ENCODE measurements around the gene PROCA1.

PROCA1 gene

GRCh38 chr17:28733346-28733745 is 21.7 kb upstream of the PROCA1 start:
- H3K4me2 ChIP-seq (ENCODE audit: low read depth, low read length, poor library complexity, severe bottlenecking): no peak overlapping the region
- no peak overlapping the region for H2AFZ ChIP-seq (ENCODE audit: low read length)
- no peaks in the 10 kb centered on the region for H3K79me2 ChIP-seq (ENCODE audit: insufficient read depth, low read length)
- no peaks in the 10 kb centered on the region for H3K9me3 ChIP-seq (ENCODE audit: insufficient read depth, low read depth, low read length)
- TF ChIP-seq CTCF (conservative IDR thresholded peaks at IDR 0.05; ENCODE audit: low read length): no peak
- TF ChIP-seq EZH2phosphoT487 (IDR thresholded peaks at IDR 0.05; ENCODE audit: borderline replicate concordance): no peak
- no peaks in the 10 kb centered on the region for H3K9me2 ChIP-seq (replicated peaks; ENCODE audit: low read depth, low read length)
- no peaks in the 10 kb centered on the region for H3K36me3 ChIP-seq (ENCODE audit: insufficient read depth, low read length)
- H4K20me1 ChIP-seq (ENCODE audit: insufficient read depth, low read length, poor library complexity, severe bottlenecking): no peaks in the 10 kb centered on the region
- H3K9ac ChIP-seq (ENCODE audit: low read depth, low read length, poor library complexity, severe bottlenecking): no peak overlapping the region
- no peaks in the 10 kb centered on the region for H3K27me3 ChIP-seq (ENCODE audit: insufficient read depth, low read length, poor library complexity, severe bottlenecking)
- H3K4me1 ChIP-seq (ENCODE audit: insufficient read depth, low read length, poor library complexity, severe bottlenecking): peaks cover 8% of the 10 kb centered on the region
- H3F3A ChIP-seq (ENCODE audit: low read depth): no peaks in the 10 kb centered on the region
- no peak overlapping the region for H3K4me3 ChIP-seq (ENCODE audit: low read length, poor library complexity, severe bottlenecking)

- no peaks in the 10 kb centered on the region for H3K79me2 ChIP-seq (ENCODE audit: insufficient read depth, low read length)
- no peak overlapping the region for H3K4me2 ChIP-seq (ENCODE audit: low read depth, low read length, poor library complexity, severe bottlenecking)
- H3K36me3 ChIP-seq (ENCODE audit: insufficient read depth, low read length): peaks cover 6% of the 10 kb centered on the region; the same call in 1 of the 2 replicates
- no peak overlapping the region for H3K9ac ChIP-seq (ENCODE audit: low read depth, low read length, poor library complexity, severe bottlenecking)
- H3K4me1 ChIP-seq (ENCODE audit: insufficient read depth, low read length, poor library complexity, severe bottlenecking): peaks cover 11% of the 10 kb centered on the region
- H3K27me3 ChIP-seq (ENCODE audit: insufficient read depth, low read length, poor library complexity, severe bottlenecking): no peaks in the 10 kb centered on the region
- H4K20me1 ChIP-seq (ENCODE audit: insufficient read depth, low read length, poor library complexity, severe bottlenecking): peaks cover 7% of the 10 kb centered on the region
- no peaks in the 10 kb centered on the region for H3K9me3 ChIP-seq (ENCODE audit: insufficient read depth, low read depth, low read length)
- no peak overlapping the region for H3K4me3 ChIP-seq (ENCODE audit: low read length, poor library complexity, severe bottlenecking)
- H3F3A ChIP-seq (ENCODE audit: low read depth): peaks cover 5% of the 10 kb centered on the region
- H2AFZ ChIP-seq (ENCODE audit: low read length): no peak overlapping the region
- TF ChIP-seq CTCF (conservative IDR thresholded peaks at IDR 0.05; ENCODE audit: low read length) (no peak), EZH2phosphoT487 (IDR thresholded peaks at IDR 0.05; ENCODE audit: borderline replicate concordance) (no peak)
- H3K9me2 ChIP-seq (replicated peaks; ENCODE audit: low read depth, low read length): no peaks in the 10 kb centered on the region
Observed at GRCh38 chr17:28729950-28730330, 18.3 kb upstream of the PROCA1 start.

DNA sequence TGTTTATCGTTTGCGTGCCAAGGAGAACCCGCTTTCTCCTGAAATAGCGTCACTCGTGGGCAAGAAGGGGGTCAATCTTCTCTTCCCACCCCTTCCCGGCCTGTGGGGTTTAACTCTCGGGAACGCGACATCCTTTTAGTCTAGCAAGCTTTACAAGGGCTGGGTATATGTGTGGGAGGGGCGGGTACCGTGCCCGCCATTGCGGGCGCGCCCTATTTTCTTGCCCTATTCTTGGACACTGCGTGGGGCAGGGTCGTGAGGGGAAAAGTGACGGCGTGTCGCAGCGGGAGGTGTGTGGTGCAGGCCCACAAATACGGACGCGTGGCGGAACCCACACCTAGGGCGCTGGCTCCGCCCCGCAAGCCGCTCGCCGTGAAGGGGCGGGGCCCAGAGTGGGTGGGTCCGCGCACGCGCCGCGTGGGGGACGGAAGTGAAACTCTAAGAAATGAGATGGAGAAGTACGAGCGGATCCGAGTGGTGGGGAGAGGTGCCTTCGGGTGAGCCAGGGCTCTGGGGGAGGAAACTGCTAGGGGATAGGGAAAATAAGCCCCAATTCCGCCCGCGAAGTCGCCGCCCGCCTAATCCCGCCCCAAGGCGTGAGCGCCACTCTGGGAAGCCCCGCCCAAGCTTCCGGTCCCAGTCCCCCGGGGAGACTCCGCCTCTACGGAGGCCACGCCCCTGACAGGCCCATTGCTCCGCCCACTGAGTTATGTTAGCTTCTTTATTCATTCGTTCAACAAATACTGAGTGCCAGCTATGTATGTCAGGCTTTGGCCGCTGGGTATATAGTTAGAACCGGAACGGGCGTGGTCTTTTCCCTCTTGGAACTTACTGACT is 16.9 kb upstream of the PROCA1 start, which contains the start of gene NEK8:
NEK8 (plus strand) TSS at position 425 of the 837 bp plus-strand sequence; CDS start at position 451, 26 bp downstream.
- H2AFZ ChIP-seq (ENCODE audit: low read length): peak within 1 kb of the TSS; percentile 94
- no peaks in the 10 kb centered on the region for H3K9me2 ChIP-seq (replicated peaks; ENCODE audit: low read depth, low read length)
- no peaks in the 10 kb centered on the region for H3K27me3 ChIP-seq (ENCODE audit: insufficient read depth, low read length, poor library complexity, severe bottlenecking)
- peaks cover 11% of the 10 kb centered on the region for H3K4me1 ChIP-seq (ENCODE audit: insufficient read depth, low read length, poor library complexity, severe bottlenecking)
- peaks cover 18% of the 10 kb centered on the region for H3F3A ChIP-seq (ENCODE audit: low read depth)
- peak within 1 kb of the TSS; percentile 100 for H3K4me2 ChIP-seq (ENCODE audit: low read depth, low read length, poor library complexity, severe bottlenecking)
- peaks cover under 1% of the 10 kb centered on the region; the same call in 1 of the 2 replicates for H3K79me2 ChIP-seq (ENCODE audit: insufficient read depth, low read length)
- H3K9ac ChIP-seq (ENCODE audit: low read depth, low read length, poor library complexity, severe bottlenecking): peak within 1 kb of the TSS; percentile 75
- peak within 1 kb of the TSS; percentile 91 for H3K4me3 ChIP-seq (ENCODE audit: low read length, poor library complexity, severe bottlenecking)
- no peaks in the 10 kb centered on the region for H3K9me3 ChIP-seq (ENCODE audit: insufficient read depth, low read depth, low read length)
- H4K20me1 ChIP-seq (ENCODE audit: insufficient read depth, low read length, poor library complexity, severe bottlenecking): peaks cover 12% of the 10 kb centered on the region
- peaks cover 18% of the 10 kb centered on the region; the same call in 1 of the 2 replicates for H3K36me3 ChIP-seq (ENCODE audit: insufficient read depth, low read length)
- TF ChIP-seq EZH2phosphoT487 (IDR thresholded peaks at IDR 0.05; ENCODE audit: borderline replicate concordance) (no peak), CTCF (conservative IDR thresholded peaks at IDR 0.05; ENCODE audit: low read length) (no peak)

Measured in Loucy (cell line).